NB4 (cell line): ENCODE data around the gene DLX5.

Experiments
- DNase-seq: peaks from one replicate; pipeline ENCODE4 v3.0.0; 2010; ENCODE audit warnings: low read depth
- H3K4me3 ChIP-seq: one replicate; pipeline ENCODE4 v1.5.1; 2011; ENCODE audit warnings: mild to moderate bottlenecking, low read depth, low read length, moderate library complexity
- MYC ChIP-seq: IDR thresholded peaks from 2 replicates; pipeline ENCODE4 v1.6.1; 2011; ENCODE audit warnings: low read depth, low read length
- POLR2A ChIP-seq: IDR thresholded peaks from 2 replicates; pipeline ENCODE4 v1.6.1; 2011; ENCODE audit warnings: mild to moderate bottlenecking; ENCODE audit not compliant: insufficient read length; ENCODE audit errors: extremely low read depth
- TF ChIP-seq, protein P1 (sequence below): IDR thresholded peaks from 2 replicates; pipeline ENCODE4 v1.6.1; 2011; ENCODE audit warnings: low read depth, low read length
- TF ChIP-seq, protein P2 (sequence below): IDR thresholded peaks from one replicate; pipeline ENCODE4 v1.5.1; 2012; ENCODE audit warnings: low read depth, low read length

DLX5 gene

DNA sequence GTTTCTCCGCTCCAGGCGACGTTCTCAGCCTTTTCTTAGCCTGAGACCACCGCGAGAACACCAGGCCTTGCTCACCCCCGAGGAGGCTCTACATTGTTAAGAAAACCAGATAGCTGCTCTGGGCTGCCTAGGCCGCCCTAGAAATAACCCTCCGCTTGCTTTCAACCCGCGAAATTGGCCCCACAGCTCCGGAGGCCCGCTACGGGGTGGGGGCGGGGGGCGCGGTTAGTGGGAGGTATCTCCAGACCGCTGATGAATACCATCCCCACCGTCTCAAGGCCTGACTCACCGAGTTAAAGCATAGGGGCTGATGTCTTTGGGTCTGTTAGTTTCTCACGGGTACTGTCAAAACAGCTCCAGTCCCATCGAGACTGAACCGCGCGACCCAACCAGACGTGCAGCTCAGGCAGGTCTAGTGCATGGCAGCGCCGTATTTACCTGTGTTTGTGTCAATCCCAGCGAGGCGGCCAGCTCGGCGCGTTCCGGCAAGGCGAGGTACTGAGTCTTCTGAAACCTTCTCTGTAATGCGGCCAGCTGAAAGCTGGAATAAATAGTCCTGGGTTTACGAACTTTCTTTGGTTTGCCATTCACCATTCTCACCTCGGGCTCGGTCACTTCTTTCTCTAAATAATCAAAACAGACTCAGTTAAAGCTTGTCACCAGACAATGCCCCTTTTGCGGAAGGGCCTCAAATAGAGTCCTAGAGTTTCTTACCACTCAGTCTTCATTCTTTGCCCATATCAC is 2.7 kb downstream of the DLX5 start:
- no peak for DNase-seq
- TF ChIP-seq POLR2A (no peak), MYC (no peak)
- TF ChIP-seq, protein P1, sequence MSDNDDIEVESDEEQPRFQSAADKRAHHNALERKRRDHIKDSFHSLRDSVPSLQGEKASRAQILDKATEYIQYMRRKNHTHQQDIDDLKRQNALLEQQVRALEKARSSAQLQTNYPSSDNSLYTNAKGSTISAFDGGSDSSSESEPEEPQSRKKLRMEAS: no peak
- TF ChIP-seq, protein P2, sequence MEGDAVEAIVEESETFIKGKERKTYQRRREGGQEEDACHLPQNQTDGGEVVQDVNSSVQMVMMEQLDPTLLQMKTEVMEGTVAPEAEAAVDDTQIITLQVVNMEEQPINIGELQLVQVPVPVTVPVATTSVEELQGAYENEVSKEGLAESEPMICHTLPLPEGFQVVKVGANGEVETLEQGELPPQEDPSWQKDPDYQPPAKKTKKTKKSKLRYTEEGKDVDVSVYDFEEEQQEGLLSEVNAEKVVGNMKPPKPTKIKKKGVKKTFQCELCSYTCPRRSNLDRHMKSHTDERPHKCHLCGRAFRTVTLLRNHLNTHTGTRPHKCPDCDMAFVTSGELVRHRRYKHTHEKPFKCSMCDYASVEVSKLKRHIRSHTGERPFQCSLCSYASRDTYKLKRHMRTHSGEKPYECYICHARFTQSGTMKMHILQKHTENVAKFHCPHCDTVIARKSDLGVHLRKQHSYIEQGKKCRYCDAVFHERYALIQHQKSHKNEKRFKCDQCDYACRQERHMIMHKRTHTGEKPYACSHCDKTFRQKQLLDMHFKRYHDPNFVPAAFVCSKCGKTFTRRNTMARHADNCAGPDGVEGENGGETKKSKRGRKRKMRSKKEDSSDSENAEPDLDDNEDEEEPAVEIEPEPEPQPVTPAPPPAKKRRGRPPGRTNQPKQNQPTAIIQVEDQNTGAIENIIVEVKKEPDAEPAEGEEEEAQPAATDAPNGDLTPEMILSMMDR: no peak
- H3K4me3 ChIP-seq: no peak overlapping the region

DNA sequence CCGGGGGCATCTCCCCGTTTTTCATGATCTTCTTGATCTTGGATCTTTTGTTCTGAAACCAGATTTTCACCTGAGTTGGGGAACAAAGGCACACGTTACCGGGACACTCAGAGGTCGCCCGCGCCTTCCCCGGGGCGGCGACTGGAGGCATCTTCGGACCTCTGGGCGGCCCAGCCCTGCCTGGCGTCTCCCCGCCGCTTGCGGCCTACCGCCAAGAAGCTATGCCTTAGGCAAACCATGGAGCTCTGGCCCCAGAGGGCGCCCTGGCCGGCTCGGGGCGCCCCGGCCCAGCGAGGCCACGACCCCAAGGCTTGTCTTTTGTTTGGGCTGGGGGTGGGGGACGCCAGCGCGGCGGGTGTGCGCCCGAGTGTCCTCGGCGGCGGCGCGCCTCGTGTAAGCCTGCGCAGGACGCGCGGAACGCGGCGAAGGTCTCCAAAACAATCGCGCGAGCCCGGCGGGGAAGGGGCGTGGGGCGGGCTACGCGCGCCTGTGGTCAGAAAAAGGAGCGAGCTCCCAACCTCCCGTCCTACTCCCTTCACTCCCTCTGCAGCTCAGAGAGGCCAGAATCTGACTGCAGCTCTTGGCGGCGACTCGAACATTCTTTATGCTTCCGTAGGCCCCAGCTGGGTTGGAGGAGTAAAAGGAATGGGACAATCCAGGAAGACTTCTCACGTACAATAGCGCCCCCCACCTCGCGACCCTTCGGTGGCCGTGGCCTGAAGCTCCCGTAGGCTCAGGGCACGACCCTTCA is 3.5 kb downstream of the DLX5 start:
- no peak for DNase-seq
- TF ChIP-seq POLR2A (no peak), MYC (no peak)
- TF ChIP-seq, protein P2: no peak
- TF ChIP-seq, protein P1: no peak
- no peak overlapping the region for H3K4me3 ChIP-seq

DNA sequence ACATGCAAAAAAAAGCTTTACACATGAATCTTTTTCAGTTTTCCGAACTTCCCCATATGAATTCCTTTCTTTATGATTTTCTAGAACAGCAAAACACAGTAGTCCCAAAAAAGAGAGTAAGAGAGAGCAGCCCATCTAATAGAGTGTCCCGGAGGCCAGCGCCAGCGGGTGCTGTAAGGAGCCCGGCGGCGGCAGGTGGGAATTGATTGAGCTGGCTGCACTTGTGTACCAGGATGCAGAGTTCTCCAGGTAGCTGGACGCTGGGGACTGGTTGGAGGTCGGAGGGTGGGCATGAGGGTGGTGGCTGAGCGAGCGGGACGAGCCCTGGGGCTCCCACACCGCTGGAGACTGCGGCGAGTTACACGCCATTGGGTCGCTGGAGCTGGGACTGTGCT is 4.0 kb downstream of the DLX5 start:
- no peak for DNase-seq
- TF ChIP-seq, protein P1: no peak
- TF ChIP-seq MYC: no peak
- no peak for TF ChIP-seq POLR2A
- TF ChIP-seq, protein P2: no peak
- no peak overlapping the region for H3K4me3 ChIP-seq

DNA sequence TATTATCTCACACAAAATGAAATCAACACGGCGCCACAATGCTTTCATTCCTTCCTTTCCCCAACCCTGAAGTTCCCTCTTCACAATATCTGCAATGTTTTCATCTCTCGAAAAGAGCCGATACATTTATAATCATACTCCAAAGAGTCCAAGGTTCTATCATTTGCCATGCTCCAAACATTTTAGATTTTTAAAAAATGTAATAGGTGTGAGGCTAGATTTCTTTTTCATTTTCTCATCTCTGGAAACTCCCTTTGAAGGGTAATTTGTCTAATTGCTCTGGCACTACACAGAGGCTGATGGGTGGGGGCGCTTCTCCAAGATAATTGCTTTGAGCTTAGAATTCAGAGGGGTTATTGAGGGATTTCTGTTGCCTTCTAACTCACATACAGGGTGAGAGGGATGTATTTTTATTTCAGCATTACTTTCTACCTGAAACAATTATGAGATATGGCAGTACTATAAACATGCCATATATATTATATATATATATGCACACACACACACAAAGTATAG is 4.9 kb downstream of the DLX5 start:
- TF ChIP-seq, protein P2: no peak
- TF ChIP-seq POLR2A (no peak), MYC (no peak)
- TF ChIP-seq, protein P1: no peak
- H3K4me3 ChIP-seq: no peak overlapping the region
- no peak for DNase-seq

DNA sequence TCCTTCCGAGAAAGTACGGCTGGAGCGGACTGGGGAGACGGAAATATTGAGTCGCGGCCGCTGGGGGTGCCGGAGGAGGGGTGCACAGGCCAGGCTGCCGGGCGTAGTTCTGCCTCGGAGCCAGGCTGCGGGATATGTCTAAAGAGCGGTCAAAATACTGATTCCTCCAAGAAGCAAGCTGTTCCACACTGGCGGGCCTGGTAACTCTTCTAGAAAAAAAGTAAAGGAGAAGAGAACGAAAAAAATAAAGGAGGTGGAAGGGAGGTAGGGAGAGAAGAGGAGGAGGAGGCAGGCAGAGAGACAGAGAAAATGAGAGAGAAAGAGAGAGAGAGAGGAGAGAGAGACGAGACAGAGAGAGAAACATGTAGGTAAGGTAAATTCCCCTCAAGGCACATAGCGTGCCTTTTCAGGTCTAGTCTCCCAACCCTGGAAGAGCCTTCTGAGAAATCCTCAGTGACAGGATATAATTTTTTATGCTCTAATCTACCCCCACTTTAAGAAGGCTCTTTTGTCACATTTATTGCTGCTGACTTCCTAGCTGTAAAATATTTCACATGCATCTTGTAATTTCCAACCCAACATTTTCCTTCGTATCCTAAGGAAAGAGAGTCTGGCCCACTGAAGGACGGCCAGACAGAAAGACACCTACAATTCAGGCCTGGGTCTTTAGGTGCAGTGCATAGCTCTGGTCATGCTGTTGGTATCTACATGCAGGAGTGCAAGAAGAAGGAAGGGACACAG is 5.7 kb downstream of the DLX5 start:
- no peak overlapping the region for H3K4me3 ChIP-seq
- no peak for DNase-seq
- TF ChIP-seq, protein P1: no peak
- TF ChIP-seq, protein P2: no peak
- TF ChIP-seq POLR2A: no peak
- TF ChIP-seq MYC: no peak
